ENCODE measurements around the gene SLC26A8. TPM values are rescaled to one million over a fixed set of nuclear protein-coding genes. Genes with fewer than 3 reads are reported as not detected.
"Not testable (repeated sequence)": the region's sequence is repeated elsewhere in the genome, so short reads cannot be mapped to it uniquely, and the experiment has no call there.

The SLC26A8 gene
- total and polyA plus RNA-seq, 2 experiments from 2014 or later, result 0.37 TPM; not detected in 1

DNA sequence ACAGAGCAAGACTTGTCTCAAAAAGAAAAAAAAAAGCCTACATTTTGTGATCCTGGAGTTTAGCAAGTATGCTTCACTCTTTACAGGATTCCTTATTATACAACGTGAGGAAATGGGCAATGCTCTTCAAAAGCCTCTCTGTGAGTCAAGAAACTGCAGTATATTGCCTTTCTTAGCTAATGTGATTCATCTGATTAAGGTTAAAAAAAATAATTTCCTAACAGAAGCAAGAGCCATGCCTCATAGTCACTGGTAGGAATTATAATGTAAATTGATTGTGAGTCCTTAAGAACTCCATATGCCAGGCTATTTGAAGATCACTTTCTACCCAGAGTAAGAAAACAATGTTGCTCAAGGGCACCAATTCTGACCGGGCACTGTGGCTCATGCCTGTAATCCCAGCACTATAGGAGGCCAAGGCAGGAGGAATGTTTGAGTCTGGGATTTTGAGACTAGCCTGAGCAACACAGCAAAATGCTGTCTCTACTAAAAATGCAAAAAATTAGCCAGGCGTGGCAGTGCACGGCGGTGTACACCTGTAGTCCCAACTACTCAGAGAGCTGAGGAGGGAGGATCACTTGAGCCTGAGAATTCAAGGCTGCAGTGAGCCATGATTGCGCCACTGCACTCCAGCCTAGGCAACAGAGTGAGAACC lies 43.3 kb downstream of the SLC26A8 start:
- no peak for DNase-seq (ENCODE audit: low read depth in 1 of 2, low spot score in 1 of 2)
- Histone ChIP-seq H3K4me1 (ENCODE audit: low read depth) (peaks cover 5% of the 10 kb centered on the region), H3K27ac (no peak overlapping the region), H3K4me3 (no peak overlapping the region), H3K9me3 (ENCODE audit: low read depth) (no peaks in the 10 kb centered on the region), H3K36me3 (no peaks in the 10 kb centered on the region), H3K27me3 (no peaks in the 10 kb centered on the region)
- TF ChIP-seq, protein P1, sequence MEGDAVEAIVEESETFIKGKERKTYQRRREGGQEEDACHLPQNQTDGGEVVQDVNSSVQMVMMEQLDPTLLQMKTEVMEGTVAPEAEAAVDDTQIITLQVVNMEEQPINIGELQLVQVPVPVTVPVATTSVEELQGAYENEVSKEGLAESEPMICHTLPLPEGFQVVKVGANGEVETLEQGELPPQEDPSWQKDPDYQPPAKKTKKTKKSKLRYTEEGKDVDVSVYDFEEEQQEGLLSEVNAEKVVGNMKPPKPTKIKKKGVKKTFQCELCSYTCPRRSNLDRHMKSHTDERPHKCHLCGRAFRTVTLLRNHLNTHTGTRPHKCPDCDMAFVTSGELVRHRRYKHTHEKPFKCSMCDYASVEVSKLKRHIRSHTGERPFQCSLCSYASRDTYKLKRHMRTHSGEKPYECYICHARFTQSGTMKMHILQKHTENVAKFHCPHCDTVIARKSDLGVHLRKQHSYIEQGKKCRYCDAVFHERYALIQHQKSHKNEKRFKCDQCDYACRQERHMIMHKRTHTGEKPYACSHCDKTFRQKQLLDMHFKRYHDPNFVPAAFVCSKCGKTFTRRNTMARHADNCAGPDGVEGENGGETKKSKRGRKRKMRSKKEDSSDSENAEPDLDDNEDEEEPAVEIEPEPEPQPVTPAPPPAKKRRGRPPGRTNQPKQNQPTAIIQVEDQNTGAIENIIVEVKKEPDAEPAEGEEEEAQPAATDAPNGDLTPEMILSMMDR (IDR thresholded peaks at IDR 0.05; ENCODE audit: low read depth, low read length), result no peak

DNA sequence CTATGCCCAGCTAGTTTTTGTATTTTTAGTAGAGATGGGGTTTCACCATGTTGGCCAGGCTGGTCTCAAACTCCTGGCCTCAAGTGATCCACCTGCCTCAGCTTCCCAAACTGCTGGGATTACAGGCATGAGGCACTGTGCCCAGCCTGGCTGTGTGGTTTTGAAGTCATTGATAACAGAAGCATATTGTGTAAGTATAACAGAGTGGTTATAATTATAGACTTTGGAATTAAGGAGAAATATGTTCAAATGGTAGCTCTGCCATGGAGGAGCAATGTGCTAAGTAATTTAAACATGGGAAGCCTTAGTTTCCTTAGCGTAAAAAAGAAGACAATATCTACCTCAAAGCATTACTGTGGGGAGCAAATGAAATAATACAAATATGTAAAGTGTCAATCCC lies 44.3 kb downstream of the SLC26A8 start:
- H3K4me1 ChIP-seq (ENCODE audit: low read depth); H3K4me3 ChIP-seq; DNase-seq (ENCODE audit: low read depth in 1 of 2, low spot score in 1 of 2); H3K27ac ChIP-seq; H3K9me3 ChIP-seq (ENCODE audit: low read depth); H3K36me3 ChIP-seq; H3K27me3 ChIP-seq: not testable (repeated sequence)

DNA sequence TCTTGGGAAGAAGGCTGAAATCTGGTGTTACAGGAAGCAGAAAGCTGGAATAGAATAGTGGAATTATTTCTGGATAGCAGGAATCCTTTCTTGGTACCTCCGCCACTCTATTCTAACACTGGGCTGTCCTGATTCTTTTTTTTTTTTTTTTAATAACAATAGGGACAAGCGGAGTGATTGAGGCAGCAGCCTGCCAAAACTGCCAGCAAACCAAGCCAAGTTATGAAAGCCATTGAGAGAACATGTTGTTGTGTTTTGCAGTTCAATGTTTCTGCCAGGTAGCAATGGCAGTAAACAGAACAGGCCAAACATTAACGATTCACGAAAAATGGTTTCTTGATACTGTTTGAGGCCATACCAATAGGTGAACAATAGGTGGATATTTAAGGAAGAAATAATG lies 47.1 kb downstream of the SLC26A8 start:
- Histone ChIP-seq H3K27ac (no peak overlapping the region), H3K4me3 (no peak overlapping the region), H3K9me3 (ENCODE audit: low read depth) (no peaks in the 10 kb centered on the region), H3K27me3 (no peaks in the 10 kb centered on the region), H3K36me3 (no peaks in the 10 kb centered on the region), H3K4me1 (ENCODE audit: low read depth) (peaks cover 1% of the 10 kb centered on the region)
- DNase-seq (ENCODE audit: low read depth in 1 of 2, low spot score in 1 of 2), result no peak
- TF ChIP-seq, protein P1 (IDR thresholded peaks at IDR 0.05; ENCODE audit: low read depth, low read length), result no peak

DNA sequence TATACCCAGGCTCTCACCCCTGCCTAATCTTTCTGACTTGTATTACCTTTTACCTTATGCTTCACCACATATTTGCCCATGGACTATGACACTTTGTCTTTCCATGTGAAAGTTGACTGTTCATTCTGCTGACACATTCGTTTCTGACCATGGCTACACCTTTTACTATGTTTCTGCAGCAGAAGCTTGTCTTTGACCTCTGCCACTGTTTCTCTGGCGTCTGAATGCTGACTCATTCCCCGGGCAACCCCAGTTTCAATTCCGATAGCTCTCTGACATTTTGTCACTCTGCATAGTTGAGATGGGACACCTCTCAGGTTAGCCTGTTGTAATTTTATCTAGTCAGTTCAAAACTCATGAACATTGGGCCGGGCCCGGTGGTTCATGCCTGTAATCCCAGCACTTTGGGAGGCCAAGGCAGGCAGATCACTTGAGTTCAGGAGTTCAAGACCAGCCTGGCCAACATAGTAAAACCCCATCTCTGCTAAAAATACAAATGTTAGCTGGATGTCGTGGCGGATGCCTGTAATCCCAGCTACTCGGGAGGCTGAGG lies 50.7 kb downstream of the SLC26A8 start:
- TF ChIP-seq, protein P1 (IDR thresholded peaks at IDR 0.05; ENCODE audit: low read depth, low read length), result no peak
- Histone ChIP-seq H3K4me1 (ENCODE audit: low read depth) (no peaks in the 10 kb centered on the region), H3K36me3 (no peaks in the 10 kb centered on the region), H3K4me3 (no peak overlapping the region), H3K27me3 (no peaks in the 10 kb centered on the region), H3K9me3 (ENCODE audit: low read depth) (no peaks in the 10 kb centered on the region), H3K27ac (no peak overlapping the region)
- DNase-seq (ENCODE audit: low read depth in 1 of 2, low spot score in 1 of 2), result no peak

DNA sequence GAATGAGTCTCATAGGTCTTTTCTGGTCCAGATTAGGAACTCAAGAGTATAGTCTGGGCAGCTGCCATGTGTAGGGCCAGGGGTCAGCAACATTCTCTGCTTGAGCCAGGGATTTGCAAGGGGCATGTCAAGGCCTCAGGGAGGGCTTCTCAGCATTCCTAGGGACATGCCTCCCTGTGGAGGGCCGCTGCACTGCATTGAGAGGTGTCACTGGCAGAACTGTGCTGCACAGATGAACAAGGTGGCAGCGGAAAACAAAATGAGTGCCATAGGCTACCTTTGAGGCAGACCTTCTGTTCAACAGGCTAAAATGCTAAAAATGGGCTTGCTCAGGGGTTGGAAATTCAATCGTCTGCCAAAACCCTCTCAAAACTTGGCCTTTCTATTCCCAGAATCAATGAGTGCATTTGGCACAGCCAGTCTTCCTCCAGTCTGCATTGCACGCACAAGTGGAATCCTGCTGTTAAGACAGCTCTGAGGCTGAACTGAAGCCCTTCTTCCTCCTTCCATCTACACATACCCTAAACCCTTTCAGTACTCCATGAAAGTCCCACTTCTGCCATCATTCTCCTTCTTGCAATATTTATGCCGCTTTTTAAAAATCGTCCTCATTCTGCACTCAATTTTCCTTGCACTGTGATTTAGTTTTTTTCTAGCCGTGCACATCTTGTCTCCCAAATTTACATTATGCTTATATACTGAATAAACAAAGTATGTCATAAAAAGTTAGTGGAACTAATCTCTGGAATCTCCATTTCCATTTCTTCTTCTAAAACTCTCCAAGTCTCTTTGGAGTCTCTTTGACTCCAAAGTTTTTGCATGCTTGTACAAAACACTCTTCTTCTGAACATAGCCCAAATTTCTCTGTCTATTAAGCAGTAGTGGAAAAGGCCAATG lies 51.7 kb downstream of the SLC26A8 start:
- DNase-seq (ENCODE audit: low read depth in 1 of 2, low spot score in 1 of 2), result peak in 1 of 2 donors; percentile 39
- H3K4me1 ChIP-seq (ENCODE audit: low read depth), result no peaks in the 10 kb centered on the region
- no peaks in the 10 kb centered on the region for H3K9me3 ChIP-seq (ENCODE audit: low read depth)
- H3K4me3 ChIP-seq, result no peak overlapping the region
- no peaks in the 10 kb centered on the region for H3K27me3 ChIP-seq
- H3K36me3 ChIP-seq, result no peaks in the 10 kb centered on the region
- no peak overlapping the region for H3K27ac ChIP-seq
- TF ChIP-seq, protein P1 (IDR thresholded peaks at IDR 0.05; ENCODE audit: low read depth, low read length), result no peak

DNA sequence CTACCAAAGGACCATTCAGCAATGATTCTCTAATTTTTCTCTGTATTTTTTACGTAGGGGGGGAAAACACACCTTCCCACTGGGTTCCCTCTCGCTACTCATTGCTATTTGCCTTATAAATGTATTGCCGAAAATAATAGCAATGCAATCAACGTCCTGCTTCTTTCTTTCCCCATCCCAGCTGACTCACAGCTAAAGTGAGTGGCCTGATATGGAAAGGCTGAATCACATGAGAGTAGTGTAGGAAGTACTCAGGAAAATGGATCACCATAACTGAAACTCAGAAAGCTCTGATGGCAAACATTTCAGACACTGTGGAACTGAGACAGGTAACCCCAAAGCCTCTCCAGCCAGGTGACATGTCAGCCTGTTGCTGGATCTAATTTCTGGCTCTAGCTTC lies 54.3 kb downstream of the SLC26A8 start:
- Histone ChIP-seq H3K36me3 (no peaks in the 10 kb centered on the region), H3K9me3 (ENCODE audit: low read depth) (no peaks in the 10 kb centered on the region), H3K4me1 (ENCODE audit: low read depth) (no peaks in the 10 kb centered on the region), H3K4me3 (no peak overlapping the region), H3K27me3 (no peaks in the 10 kb centered on the region), H3K27ac (no peak overlapping the region)
- TF ChIP-seq, protein P1 (IDR thresholded peaks at IDR 0.05; ENCODE audit: low read depth, low read length), result no peak
- peak in 1 of 2 donors; percentile 82 for DNase-seq (ENCODE audit: low read depth in 1 of 2, low spot score in 1 of 2)
